ENCODE measurements around the gene NSUN7. TPM values are rescaled to one million over a fixed set of nuclear protein-coding genes. Genes with fewer than 3 reads are reported as not detected.
A peak's percentile ranks its signal among the peaks of the same experiment; 100 is the strongest.

NSUN7 gene
- polyA plus RNA-seq, 1 donor from 2014 or later, result 0.51 TPM

- H3K27ac ChIP-seq (ENCODE audit: low read length), result no peak overlapping the region
- no peaks in the 10 kb centered on the region for H3F3A ChIP-seq (ENCODE audit: insufficient read depth, low read length, poor library complexity, severe bottlenecking)
- no peaks in the 10 kb centered on the region for H3K27me3 ChIP-seq (ENCODE audit: insufficient read depth, low read depth, low read length)
- H3K9ac ChIP-seq (ENCODE audit: low read length), result no peak overlapping the region
- H3K9me3 ChIP-seq (ENCODE audit: low read length), result no peaks in the 10 kb centered on the region
- H2AFZ ChIP-seq (ENCODE audit: low read depth, low read length), result no peak overlapping the region
- no peaks in the 10 kb centered on the region for H3K36me3 ChIP-seq (ENCODE audit: insufficient read depth, low read length)
- H3K4me3 ChIP-seq (ENCODE audit: low read length), result no peak overlapping the region
- no peaks in the 10 kb centered on the region for H3K9me2 ChIP-seq (ENCODE audit: insufficient read depth, low read length)
- TF ChIP-seq POLR2AphosphoS5 (IDR thresholded peaks at IDR 0.05) (no peak), EZH2 (IDR thresholded peaks at IDR 0.05; ENCODE audit: borderline replicate concordance, insufficient read depth, low read length, poor library complexity, severe bottlenecking) (no peak), MXI1 (conservative IDR thresholded peaks at IDR 0.05; ENCODE audit: poor library complexity, severe bottlenecking) (no peak), SMC3 (conservative IDR thresholded peaks at IDR 0.05; ENCODE audit: poor library complexity) (no peak), EP300 (conservative IDR thresholded peaks at IDR 0.05; ENCODE audit: poor library complexity, severe bottlenecking) (no peak), TAF1 (IDR thresholded peaks at IDR 0.05; ENCODE audit: low read depth) (no peak), RAD21 (conservative IDR thresholded peaks at IDR 0.05) (no peak), REST (IDR thresholded peaks at IDR 0.05; ENCODE audit: borderline replicate concordance) (no peak)
- TF ChIP-seq, protein P1, sequence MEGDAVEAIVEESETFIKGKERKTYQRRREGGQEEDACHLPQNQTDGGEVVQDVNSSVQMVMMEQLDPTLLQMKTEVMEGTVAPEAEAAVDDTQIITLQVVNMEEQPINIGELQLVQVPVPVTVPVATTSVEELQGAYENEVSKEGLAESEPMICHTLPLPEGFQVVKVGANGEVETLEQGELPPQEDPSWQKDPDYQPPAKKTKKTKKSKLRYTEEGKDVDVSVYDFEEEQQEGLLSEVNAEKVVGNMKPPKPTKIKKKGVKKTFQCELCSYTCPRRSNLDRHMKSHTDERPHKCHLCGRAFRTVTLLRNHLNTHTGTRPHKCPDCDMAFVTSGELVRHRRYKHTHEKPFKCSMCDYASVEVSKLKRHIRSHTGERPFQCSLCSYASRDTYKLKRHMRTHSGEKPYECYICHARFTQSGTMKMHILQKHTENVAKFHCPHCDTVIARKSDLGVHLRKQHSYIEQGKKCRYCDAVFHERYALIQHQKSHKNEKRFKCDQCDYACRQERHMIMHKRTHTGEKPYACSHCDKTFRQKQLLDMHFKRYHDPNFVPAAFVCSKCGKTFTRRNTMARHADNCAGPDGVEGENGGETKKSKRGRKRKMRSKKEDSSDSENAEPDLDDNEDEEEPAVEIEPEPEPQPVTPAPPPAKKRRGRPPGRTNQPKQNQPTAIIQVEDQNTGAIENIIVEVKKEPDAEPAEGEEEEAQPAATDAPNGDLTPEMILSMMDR (IDR thresholded peaks at IDR 0.05; ENCODE audit: poor library complexity, severe bottlenecking), result no peak
- no peaks in the 10 kb centered on the region for H4K20me1 ChIP-seq (ENCODE audit: insufficient read depth)
- H3K4me2 ChIP-seq (ENCODE audit: low read length), result no peak overlapping the region
- H3K79me2 ChIP-seq (replicated peaks; ENCODE audit: insufficient read depth, low read length), result no peaks in the 10 kb centered on the region
These were observed 21.4 kb upstream of the NSUN7 start for GRCh38 chr4:40728333-40728732.

- no peaks in the 10 kb centered on the region for H3F3A ChIP-seq (ENCODE audit: insufficient read depth, low read length, poor library complexity, severe bottlenecking)
- no peak overlapping the region for H2AFZ ChIP-seq (ENCODE audit: low read depth, low read length)
- TF ChIP-seq RAD21 (conservative IDR thresholded peaks at IDR 0.05) (no peak), POLR2AphosphoS5 (IDR thresholded peaks at IDR 0.05) (peak; percentile 99), TAF1 (IDR thresholded peaks at IDR 0.05; ENCODE audit: low read depth) (no peak), EP300 (conservative IDR thresholded peaks at IDR 0.05; ENCODE audit: poor library complexity, severe bottlenecking) (peak; percentile 98), MXI1 (conservative IDR thresholded peaks at IDR 0.05; ENCODE audit: poor library complexity, severe bottlenecking) (peak; percentile 41), REST (IDR thresholded peaks at IDR 0.05; ENCODE audit: borderline replicate concordance) (peak; percentile 71), EZH2 (IDR thresholded peaks at IDR 0.05; ENCODE audit: borderline replicate concordance, insufficient read depth, low read length, poor library complexity, severe bottlenecking) (no peak)
- TF ChIP-seq, protein P1 (IDR thresholded peaks at IDR 0.05; ENCODE audit: poor library complexity, severe bottlenecking), result no peak
- H3K9me3 ChIP-seq (ENCODE audit: low read length), result no peaks in the 10 kb centered on the region
- no peaks in the 10 kb centered on the region for H3K9me2 ChIP-seq (ENCODE audit: insufficient read depth, low read length)
- H3K79me2 ChIP-seq (replicated peaks; ENCODE audit: insufficient read depth, low read length), result no peaks in the 10 kb centered on the region
- H3K4me2 ChIP-seq (ENCODE audit: low read length), result no peak overlapping the region
- H3K27me3 ChIP-seq (ENCODE audit: insufficient read depth, low read depth, low read length), result no peaks in the 10 kb centered on the region
- H3K4me3 ChIP-seq (ENCODE audit: low read length), result no peak overlapping the region
- H4K20me1 ChIP-seq (ENCODE audit: insufficient read depth), result no peaks in the 10 kb centered on the region
- no peak overlapping the region for H3K27ac ChIP-seq (ENCODE audit: low read length)
- H3K9ac ChIP-seq (ENCODE audit: low read length), result no peak overlapping the region
- H3K36me3 ChIP-seq (ENCODE audit: insufficient read depth, low read length), result no peaks in the 10 kb centered on the region
These were observed 20.2 kb upstream of the NSUN7 start for GRCh38 chr4:40729555-40729954.

Data from neural cell (in vitro differentiated cells).